Mesothelial cell of epicardium (in vitro differentiated cells): ENCODE results near the gene HHIP. TPM values are rescaled to one million over a fixed set of nuclear protein-coding genes. Genes with fewer than 3 reads are reported as not detected.

Experiments
- DNase-seq, 2 experiments: peaks; one replicate each; pipeline ENCODE4 v3.0.0; 2021; ENCODE audit warnings: low spot score in 2 of 2; ENCODE audit not compliant: unreplicated experiment in 2 of 2
- H3K27ac Mint-ChIP-seq: 2 replicates; pipeline ENCODE4 v1.8.0; 2021; ENCODE audit warnings: mixed read lengths
- H3K27me3 Mint-ChIP-seq: 2 replicates; pipeline ENCODE4 v1.8.0; 2021; ENCODE audit warnings: low read depth, mixed read lengths
- H3K36me3 Mint-ChIP-seq: 2 replicates; pipeline ENCODE4 v1.8.0; 2021; ENCODE audit warnings: mixed read lengths
- H3K4me1 Mint-ChIP-seq: 2 replicates; pipeline ENCODE4 v1.8.0; 2021; ENCODE audit warnings: mixed read lengths
- H3K4me3 Mint-ChIP-seq: 2 replicates; pipeline ENCODE4 v1.8.0; 2021; ENCODE audit warnings: mild to moderate bottlenecking, moderate library complexity, mixed read lengths
- H3K9me3 Mint-ChIP-seq: 2 replicates; pipeline ENCODE4 v1.8.0; 2021; ENCODE audit warnings: mixed read lengths
- CTCF ChIP-seq: fragments of 200-600 bp; sonication (generic); IDR thresholded peaks from one replicate; pipeline ENCODE4 v1.5.0; 2021; ENCODE audit warnings: antibody characterized with exemption; ENCODE audit not compliant: unreplicated experiment
- total RNA-seq: library from RNA; stranded (reverse); gene quantifications from 3 replicates; pipeline ENCODE4 v1.2.1, GENCODE V29; 2021

Gene HHIP
- total RNA-seq, 1 donor from 2014 or later = 4.0 TPM

GRCh38 chr4:144658015-144658567 lies 12.1 kb downstream of the HHIP start:
- no peak for TF ChIP-seq CTCF
- Mint-ChIP-seq H3K27me3 (no peaks in the 10 kb centered on the region), H3K27ac (no peak overlapping the region), H3K4me1 (peaks cover 1% of the 10 kb centered on the region), H3K4me3 (no peak overlapping the region), H3K36me3 (no peaks in the 10 kb centered on the region), H3K9me3 (no peaks in the 10 kb centered on the region)
- DNase-seq = no peak

GRCh38 chr4:144658903-144659302 lies 12.9 kb downstream of the HHIP start:
- Mint-ChIP-seq H3K9me3 (no peaks in the 10 kb centered on the region), H3K4me1 (peaks cover 1% of the 10 kb centered on the region), H3K27me3 (no peaks in the 10 kb centered on the region), H3K36me3 (no peaks in the 10 kb centered on the region), H3K27ac (no peak overlapping the region), H3K4me3 (no peak overlapping the region)
- no peak for DNase-seq
- TF ChIP-seq CTCF = no peak

- Mint-ChIP-seq H3K9me3 (no peaks in the 10 kb centered on the region), H3K36me3 (no peaks in the 10 kb centered on the region), H3K4me1 (peaks cover 1% of the 10 kb centered on the region), H3K27ac (no peak overlapping the region), H3K27me3 (no peaks in the 10 kb centered on the region), H3K4me3 (no peak overlapping the region)
- no peak for TF ChIP-seq CTCF
- no peak for DNase-seq
Measured at GRCh38 chr4:144659447-144659846, 13.5 kb downstream of the HHIP start.

DNA sequence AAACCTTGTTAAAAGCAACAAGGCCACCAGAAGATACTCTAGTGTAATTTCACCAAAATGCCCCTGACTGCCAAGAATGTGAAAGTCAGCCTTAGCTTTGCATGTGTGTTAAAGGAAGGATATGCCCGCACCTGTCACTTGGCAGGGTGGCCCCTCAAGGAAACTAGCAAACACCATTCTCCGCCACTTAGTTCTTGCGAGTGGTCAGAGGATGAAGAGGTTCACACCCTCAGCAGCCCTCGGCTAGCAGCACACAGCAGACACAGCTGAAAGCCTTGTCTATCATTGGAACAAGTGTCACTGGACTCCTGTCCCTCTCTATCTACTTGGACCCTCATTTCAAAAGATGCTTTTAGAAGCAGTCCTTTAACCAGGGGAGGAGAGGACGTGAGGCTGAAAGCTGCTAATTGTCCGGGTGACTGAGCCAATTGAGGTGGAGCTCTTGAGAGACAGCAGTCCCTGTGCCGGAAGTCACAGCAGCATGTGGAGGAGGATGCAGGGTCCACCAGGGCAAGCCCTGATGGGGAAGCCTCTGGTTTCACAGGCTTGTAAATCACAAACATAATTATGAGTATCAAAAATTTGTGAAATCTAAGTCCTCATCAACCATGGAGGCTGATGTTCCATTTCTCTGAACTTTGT lies 18.0 kb downstream of the HHIP start:
- Mint-ChIP-seq H3K27ac (no peak overlapping the region), H3K27me3 (no peaks in the 10 kb centered on the region), H3K4me3 (no peak overlapping the region), H3K4me1 (peaks cover 9% of the 10 kb centered on the region), H3K9me3 (no peaks in the 10 kb centered on the region), H3K36me3 (no peaks in the 10 kb centered on the region)
- no peak for DNase-seq
- no peak for TF ChIP-seq CTCF

DNA sequence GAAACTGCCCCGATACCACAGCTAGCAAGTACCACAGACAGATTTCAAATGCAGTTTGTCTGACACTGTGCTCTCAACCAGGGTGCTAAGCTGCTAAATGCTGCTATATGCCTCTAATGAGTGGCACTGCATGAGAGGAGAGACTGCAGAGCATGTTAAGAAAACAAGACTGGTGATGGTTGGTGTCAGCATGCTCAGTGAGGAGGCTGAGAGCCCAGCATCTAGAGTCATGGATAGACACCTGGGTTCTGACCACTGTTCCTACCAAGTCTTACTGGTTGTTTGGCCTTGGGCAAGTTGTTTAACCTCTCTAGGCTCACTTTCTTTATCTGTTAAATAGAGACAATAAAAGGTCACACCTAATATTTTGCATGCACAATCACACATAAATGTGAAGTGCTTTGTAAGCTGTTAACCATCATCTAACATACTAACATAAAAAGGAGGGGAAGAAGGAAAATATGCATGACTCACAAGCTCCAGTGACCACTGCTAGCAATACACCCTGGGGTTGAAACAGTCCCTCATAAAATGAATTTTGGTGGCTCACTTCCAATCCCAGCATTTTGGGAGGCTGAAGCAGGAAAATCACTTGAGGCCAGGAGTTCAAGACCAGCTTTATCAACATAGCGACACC lies 20.7 kb downstream of the HHIP start:
- Mint-ChIP-seq H3K4me3 (no peak overlapping the region), H3K27ac (peak overlapping the region; percentile 65), H3K36me3 (no peaks in the 10 kb centered on the region), H3K27me3 (no peaks in the 10 kb centered on the region), H3K9me3 (no peaks in the 10 kb centered on the region), H3K4me1 (peaks cover 9% of the 10 kb centered on the region)
- no peak for TF ChIP-seq CTCF
- DNase-seq = no peak
